EH (cell line): Measurements from ENCODE around the gene CHST5.
"Not testable (repeated sequence)": the region's sequence is repeated elsewhere in the genome, so short reads cannot be mapped to it uniquely, and the experiment has no call there.

Source experiments
- DNase-seq: peaks from one replicate; pipeline ENCODE4 v3.0.0-alpha.2; 2015; ENCODE audit warnings: low read depth

The CHST5 gene

DNA sequence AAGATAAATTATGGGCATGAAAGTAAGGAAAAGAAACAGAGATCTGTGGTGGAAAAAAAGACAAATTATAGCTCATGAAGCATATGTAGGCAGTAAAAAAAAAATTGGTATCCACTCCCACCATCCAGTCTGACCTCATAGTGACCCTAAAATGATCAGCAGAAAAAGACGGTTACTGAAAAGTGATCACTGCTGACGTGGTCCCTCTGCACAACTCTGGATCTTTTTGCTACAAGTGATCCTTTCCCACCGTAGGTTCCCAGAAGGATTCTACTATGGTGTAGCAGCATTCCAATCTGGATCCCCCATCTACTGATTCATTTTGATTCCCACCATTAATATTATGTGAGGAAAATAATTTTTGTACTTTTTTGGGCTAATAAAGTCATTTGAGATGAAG lies 29.8 kb downstream of the CHST5 start:
- no peak for DNase-seq

- DNase-seq: no peak
These were observed 32.1 kb downstream of the CHST5 start for GRCh38 chr16:75503801-75504200.

GRCh38 chr16:75502916-75503605 lies 32.8 kb downstream of the CHST5 start:
- DNase-seq: no peak

DNA sequence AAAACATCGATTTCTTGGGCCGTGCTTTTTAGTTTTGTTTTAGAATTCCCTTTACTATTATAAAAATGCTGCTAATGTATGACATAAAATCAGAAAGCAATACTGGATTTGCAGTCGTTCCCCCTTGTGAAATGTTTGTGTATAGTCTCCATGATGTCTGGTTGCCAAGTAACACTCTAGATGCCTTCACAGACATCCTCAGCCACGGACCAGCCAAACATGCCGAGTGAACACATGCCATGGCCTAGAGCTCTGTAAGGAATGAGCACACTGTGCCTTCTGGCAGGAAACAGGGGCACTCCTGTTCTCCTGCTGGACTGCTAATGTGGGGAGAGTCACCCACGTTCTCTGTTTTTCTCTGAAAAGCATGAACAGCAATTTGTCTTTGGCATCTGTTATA lies 34.1 kb downstream of the CHST5 start:
- peak; percentile 62 for DNase-seq

DNA sequence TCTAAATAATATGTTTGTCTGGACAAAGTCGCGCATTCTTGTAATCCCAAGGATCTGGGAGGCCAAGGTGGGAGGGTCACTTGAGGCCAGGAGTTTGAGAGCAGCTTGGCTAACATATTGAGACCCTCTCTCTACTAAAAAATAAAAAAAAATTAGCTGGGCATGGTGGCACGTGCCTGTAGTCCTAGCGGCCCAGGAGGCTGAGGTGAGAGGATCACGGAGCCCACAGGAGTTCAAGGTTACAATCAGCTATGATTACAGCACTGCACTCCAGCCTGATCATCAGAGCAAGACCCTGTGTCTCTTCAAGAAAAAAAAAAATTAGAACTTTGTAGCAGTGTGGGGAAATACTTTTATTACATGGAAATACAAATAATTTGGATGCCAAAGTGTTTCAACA lies 34.5 kb downstream of the CHST5 start:
- no peak for DNase-seq

DNA sequence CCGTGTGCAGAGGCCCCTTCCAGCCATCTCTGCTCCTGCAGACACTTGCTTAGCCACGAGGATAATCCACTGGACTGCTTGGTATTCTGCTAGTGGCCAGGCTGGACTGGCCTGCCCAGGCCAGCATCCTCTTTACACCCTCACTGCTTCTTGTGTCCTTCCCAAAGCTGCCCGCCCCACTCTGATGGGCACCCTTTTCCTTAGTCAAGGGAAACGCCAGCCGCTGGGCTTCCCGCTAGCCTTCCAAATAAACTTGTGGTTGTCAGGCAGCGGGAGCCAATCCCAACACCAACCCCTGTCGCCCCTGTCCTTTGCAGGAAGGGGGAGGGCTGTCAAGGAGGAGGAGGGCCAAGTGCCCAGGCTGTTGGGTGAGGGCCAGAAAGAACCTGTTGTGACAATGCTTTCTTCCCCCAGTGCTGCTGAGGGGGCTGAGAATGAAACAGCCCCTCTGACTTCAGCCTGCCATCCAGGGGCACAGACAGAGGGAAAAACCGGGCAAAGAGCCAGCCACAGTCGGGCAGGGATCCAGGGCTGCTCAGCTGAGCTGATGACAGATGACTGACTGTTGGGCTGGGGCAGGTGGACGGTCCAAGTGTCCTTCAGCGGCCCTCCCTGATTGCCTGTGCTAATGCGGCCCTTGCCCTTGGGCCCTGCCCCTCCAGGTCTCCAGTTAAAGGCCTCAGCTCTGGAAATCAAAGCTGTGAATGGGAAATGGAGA lies 37.1 kb downstream of the CHST5 start:
- not testable (repeated sequence) for DNase-seq

- DNase-seq: no peak
These were observed 38.4 kb downstream of the CHST5 start for GRCh38 chr16:75497558-75497957.

DNA sequence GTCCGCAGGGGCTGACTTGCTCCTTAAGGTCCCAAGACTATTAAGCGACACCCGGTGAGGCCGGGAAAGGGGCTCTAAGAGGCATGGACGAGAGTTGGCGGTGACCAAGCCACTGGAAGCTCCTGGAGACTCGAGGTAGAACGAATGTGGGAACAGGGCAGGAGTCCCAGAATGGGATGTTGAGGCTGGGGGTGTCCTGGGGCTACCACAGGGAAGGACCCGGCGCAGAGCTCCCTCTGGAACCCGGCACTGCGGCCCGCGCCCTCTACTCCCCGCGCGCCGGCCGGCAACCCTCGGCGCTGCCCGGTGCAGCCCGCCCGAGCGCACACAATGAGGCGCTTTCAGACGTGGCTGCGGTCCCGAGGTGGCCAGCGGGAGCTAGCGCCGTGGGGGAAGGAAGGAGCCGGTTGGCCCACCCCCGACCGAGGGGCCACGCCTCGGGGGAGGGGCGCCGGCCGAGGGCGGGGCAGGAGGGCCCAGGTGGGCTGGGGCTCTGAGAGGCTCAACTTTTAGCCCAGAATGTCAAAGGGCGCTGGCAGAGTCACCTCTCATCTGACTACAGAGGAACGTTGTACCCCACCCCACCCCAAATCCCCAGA lies 40.7 kb downstream of the CHST5 start, which contains the start of gene CHST6:
CHST6 (minus strand) TSS at position 366 of the 599 bp plus-strand sequence. CDS start 15,613 bp downstream, outside the sequence.
- DNase-seq: peak; percentile 28

DNA sequence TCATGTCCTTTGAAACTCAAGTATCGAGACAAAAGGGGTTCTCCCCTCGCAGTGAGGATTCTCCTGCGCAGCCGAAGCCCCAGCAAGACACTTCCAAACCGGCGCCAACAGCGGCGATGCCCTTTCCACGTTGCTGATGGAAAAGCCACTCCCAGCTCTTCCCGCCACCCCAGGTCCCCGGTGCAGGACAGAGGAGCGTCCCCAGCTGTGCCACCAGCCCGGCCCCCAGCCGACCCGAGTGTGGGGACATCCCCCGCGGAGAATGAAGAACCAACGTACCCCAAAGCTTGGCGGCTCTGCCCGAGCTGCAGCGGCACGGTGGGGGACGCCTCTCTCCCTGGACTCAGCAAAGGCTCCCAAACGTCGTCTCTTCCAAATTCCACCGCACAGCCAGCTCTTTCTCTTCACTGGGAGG lies 41.2 kb downstream of the CHST5 start:
- DNase-seq: no peak

DNA sequence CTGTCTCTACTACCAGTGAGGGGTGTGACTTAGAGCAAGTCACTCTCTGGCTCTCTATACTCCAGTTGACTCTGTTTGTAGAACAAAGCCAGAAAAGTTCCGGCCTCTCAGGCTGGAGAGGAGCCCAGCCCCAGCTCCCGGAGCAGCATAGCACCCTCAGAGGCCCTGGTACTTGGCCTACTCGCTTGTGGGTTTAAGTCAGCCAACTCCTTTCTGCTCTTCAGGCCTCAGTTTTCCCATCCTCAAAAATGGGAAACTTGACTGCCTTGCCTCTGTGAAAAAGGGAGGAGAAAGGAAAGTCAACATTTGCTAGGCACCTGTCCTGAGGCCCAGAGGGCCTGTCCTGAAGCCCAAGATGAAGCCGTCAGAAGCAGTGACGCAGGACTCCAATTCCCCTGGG lies 41.7 kb downstream of the CHST5 start:
- no peak for DNase-seq

DNA sequence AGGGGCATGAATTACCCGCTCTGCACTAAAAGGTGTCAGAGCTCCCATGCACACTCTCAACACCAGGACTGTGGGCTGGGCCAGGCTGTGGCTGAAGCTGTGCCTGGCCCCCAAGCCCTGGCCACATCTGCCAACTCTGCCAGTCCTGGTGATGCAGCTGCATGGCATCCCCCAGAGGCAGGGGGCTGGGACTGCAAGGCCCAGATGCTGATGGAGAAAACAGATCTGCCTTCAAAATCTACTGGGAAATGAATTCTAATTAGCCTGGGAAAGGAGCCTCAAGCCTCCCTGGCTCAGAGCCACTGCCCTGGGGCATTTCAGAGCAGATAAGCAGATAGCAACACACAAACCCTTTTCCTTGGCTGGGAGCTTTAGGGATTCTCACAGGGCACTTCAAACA lies 44.0 kb downstream of the CHST5 start:
- peak; percentile 60 for DNase-seq

GRCh38 chr16:75488322-75488721 lies 47.6 kb downstream of the CHST5 start:
- no peak for DNase-seq

DNA sequence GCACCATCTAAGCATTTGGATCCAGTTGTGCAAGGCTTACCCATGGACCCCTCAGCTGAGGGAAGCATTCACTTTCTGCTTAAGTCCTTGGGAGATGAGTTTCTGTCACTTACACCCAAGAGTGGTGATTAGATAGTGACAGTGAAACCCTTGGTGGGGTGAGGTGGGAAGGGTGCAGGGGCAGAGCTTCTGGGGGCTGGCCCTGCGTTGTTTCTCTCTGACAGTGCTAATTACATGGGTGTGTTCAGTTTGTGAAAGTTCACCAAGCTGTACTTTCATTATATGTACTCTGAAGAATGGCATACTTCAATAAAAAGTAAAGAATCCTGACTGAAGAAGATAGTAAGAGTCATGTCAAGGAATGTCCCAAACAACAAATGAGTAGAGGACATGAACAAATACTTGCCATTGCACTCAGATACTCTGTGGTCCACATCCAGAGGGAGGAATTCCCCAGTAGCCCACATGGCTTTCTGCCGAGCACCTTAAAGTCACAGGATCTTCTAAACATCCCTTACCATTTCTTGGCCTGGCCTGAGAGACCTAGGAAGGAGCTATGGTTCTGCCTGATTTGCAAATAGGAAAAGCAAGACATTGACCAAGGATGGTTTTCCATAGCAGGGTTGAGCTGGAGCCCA lies 49.1 kb downstream of the CHST5 start:
- peak; percentile 40 for DNase-seq

- DNase-seq: no peak
These were observed 49.8 kb downstream of the CHST5 start for GRCh38 chr16:75486014-75486675.

GRCh38 chr16:75485230-75486013 lies 50.5 kb downstream of the CHST5 start:
- no peak for DNase-seq

GRCh38 chr16:75483222-75483621 lies 52.7 kb downstream of the CHST5 start:
- no peak for DNase-seq

- DNase-seq: no peak
These were observed 53.3 kb downstream of the CHST5 start for GRCh38 chr16:75482434-75483205.

- no peak for DNase-seq
These were observed 54.4 kb downstream of the CHST5 start for GRCh38 chr16:75481475-75481874.

- no peak for DNase-seq
These were observed 56.4 kb downstream of the CHST5 start for GRCh38 chr16:75479421-75479990.
